Panc1 (cell line): ENCODE results near the gene PDE4B. TPM values are rescaled to one million over a fixed set of nuclear protein-coding genes. Genes with fewer than 3 reads are reported as not detected.

Experiments used
- ATAC-seq: fragments of 200-7000 bp; cut with Tn5 transposase; 2 replicates; pipeline ENCODE4 v1.9.1; 2020; ENCODE audit warnings: mild to moderate bottlenecking, moderate library complexity
- BruUV-seq: library from RNA; stranded (reverse); fragments of 400-500 nt; replicated peaks from 2 replicates; lab custom pipeline; 2021; lab: Mats Ljungman, UMichigan
- CTCF ChIA-PET: fragments of 300-600 bp; sonication (Branson Sonifier 250); formaldehyde crosslinking; loops from one replicate; lab custom pipeline; 2022; ENCODE audit warnings: antibody characterized with exemption; lab: Charles Lee
- POLR2A ChIA-PET: fragments of 300-600 bp; sonication (Branson Sonifier 250); formaldehyde crosslinking; loops from one replicate; lab custom pipeline; 2022; ENCODE audit warnings: antibody characterized with exemption; lab: Charles Lee
- DNase-seq: peaks from one replicate; pipeline ENCODE4 v3.0.0-alpha.2; 2010; ENCODE audit warnings: low read depth, low spot score
- H3K27ac ChIP-seq: 2 replicates; pipeline ENCODE4 v1.5.1; 2011; ENCODE audit warnings: mild to moderate bottlenecking, low read length, inconsistent platforms
- H3K27me3 ChIP-seq: fragments of 200-500 bp; sonication (Bioruptor generic); 2 replicates; pipeline ENCODE4 v1.6.0; 2014; ENCODE audit warnings: low read length, inconsistent platforms; ENCODE audit not compliant: control insufficient read depth, insufficient read depth
- H3K36me3 ChIP-seq: fragments of 200-500 bp; sonication (Bioruptor generic); 2 replicates; pipeline ENCODE4 v1.5.1; 2014; ENCODE audit warnings: inconsistent platforms, mild to moderate bottlenecking, low read length, moderate library complexity; ENCODE audit not compliant: control insufficient read depth, insufficient read depth
- H3K4me1 ChIP-seq: 2 replicates; pipeline ENCODE4 v1.5.1; 2011; ENCODE audit warnings: inconsistent platforms, mild to moderate bottlenecking, low read length, moderate library complexity; ENCODE audit not compliant: control insufficient read depth, insufficient read depth
- H3K4me3 ChIP-seq, 2 experiments: 2 replicates each; pipeline ENCODE4 v1.5.1; 2011 to 2012; ENCODE audit warnings: low read depth in 2 of 2, low read length in 2 of 2, mild to moderate bottlenecking in 2 of 2, inconsistent platforms in 1 of 2, moderate library complexity in 1 of 2
- H3K9me3 ChIP-seq: fragments of 200-500 bp; sonication (Bioruptor generic); 2 replicates; pipeline ENCODE4 v1.5.1; 2014; ENCODE audit warnings: low read depth, mild to moderate bottlenecking, inconsistent platforms, low read length, moderate library complexity; ENCODE audit not compliant: control insufficient read depth, insufficient read depth
- POLR2AphosphoS5 ChIP-seq: IDR thresholded peaks from 2 replicates; pipeline ENCODE4 v1.6.1; 2012; ENCODE audit warnings: mild to moderate bottlenecking, low read depth, low read length, moderate library complexity
- SIN3A ChIP-seq: IDR thresholded peaks from 2 replicates; pipeline ENCODE4 v1.6.1; 2012; ENCODE audit warnings: low read depth, mild to moderate bottlenecking, low read length, moderate library complexity, borderline replicate concordance; ENCODE audit not compliant: insufficient read depth
- TCF7L2 ChIP-seq: IDR thresholded peaks from 2 replicates; pipeline ENCODE4 v1.6.1; 2011; ENCODE audit warnings: mild to moderate bottlenecking, low read depth, low read length, inconsistent platforms
- in situ Hi-C: cut with HindIII; loops from 2 replicates; pipeline ENCODE4 v1.10.0; 2016; ENCODE audit warnings: low sequenced_read_pairs, low pct_unique_long_range_greater_than_20kb
- intact Hi-C: fragments of 100-400 bp; cut with micrococcal nuclease; formaldehyde crosslinking; loops from one replicate; pipeline ENCODE4 v1.10.0; 2022; ENCODE audit not compliant: unreplicated experiment
- total RNA-seq: library from RNA; stranded (reverse); gene quantifications from one replicate; pipeline ENCODE4 v1.2.1, GENCODE V29; 2021; ENCODE audit not compliant: unreplicated experiment
- TF ChIP-seq, protein P1 (sequence below), 2 experiments: IDR thresholded peaks; 2 replicates each; pipeline ENCODE4 v1.6.1; 2011 to 2012; ENCODE audit warnings: low read depth in 2 of 2, control low read depth in 1 of 2, low read length in 1 of 2, mild to moderate bottlenecking in 1 of 2, moderate library complexity in 1 of 2; ENCODE audit not compliant: insufficient read depth in 1 of 2
- TF ChIP-seq, protein P2 (sequence below): fragments of 450-650 bp; IDR thresholded peaks from 2 replicates; pipeline ENCODE4 v1.5.1; 2017; ENCODE audit warnings: mild to moderate bottlenecking

The PDE4B gene
- total RNA-seq, 1 experiment from 2014 or later = 0.26 TPM

DNA sequence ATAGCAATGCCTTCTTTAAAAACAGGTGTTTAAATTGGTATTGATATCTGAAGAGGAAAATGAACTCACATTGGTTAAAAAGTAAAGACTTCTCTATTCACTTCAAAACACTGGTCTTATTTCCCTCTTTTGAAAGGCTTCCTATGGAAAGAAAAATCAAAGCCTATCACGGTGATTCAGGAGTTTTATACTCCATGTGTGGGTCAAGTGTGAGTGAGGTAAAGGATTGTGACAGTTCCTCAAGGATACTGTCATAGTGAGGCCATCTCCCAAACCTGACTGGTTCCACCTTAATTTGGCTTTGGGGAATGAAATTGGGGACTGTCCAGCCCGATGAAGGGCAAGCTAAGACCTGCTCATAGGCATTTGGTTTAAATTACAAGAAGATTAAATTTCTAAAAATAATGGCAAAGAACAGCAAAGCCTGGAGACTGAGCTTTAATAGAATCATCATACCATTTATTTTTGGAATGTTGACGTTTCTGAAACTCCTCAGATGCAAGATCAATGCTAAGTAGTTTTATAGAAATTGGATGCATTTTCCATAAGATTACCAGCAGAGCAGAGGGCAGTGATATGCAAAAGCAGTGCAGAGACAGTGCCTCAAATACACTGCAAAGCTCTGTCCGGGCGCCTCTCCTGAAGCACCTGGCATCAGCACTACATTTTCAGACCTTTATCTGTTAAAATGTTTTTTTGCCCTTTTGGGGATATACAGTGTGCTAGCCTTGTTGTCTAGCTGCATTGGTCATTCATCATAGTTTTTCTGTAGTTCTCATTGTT is 439.2 kb downstream of the PDE4B start:
- no peak overlapping the region for H3K27ac ChIP-seq
- H3K27me3 ChIP-seq = no peaks in the 10 kb centered on the region
- CTCF ChIA-PET = no interaction called here
- H3K4me3 ChIP-seq = no peak overlapping the region
- BruUV-seq = no TSS peak
- no peak for TF ChIP-seq TCF7L2
- TF ChIP-seq, protein P1, sequence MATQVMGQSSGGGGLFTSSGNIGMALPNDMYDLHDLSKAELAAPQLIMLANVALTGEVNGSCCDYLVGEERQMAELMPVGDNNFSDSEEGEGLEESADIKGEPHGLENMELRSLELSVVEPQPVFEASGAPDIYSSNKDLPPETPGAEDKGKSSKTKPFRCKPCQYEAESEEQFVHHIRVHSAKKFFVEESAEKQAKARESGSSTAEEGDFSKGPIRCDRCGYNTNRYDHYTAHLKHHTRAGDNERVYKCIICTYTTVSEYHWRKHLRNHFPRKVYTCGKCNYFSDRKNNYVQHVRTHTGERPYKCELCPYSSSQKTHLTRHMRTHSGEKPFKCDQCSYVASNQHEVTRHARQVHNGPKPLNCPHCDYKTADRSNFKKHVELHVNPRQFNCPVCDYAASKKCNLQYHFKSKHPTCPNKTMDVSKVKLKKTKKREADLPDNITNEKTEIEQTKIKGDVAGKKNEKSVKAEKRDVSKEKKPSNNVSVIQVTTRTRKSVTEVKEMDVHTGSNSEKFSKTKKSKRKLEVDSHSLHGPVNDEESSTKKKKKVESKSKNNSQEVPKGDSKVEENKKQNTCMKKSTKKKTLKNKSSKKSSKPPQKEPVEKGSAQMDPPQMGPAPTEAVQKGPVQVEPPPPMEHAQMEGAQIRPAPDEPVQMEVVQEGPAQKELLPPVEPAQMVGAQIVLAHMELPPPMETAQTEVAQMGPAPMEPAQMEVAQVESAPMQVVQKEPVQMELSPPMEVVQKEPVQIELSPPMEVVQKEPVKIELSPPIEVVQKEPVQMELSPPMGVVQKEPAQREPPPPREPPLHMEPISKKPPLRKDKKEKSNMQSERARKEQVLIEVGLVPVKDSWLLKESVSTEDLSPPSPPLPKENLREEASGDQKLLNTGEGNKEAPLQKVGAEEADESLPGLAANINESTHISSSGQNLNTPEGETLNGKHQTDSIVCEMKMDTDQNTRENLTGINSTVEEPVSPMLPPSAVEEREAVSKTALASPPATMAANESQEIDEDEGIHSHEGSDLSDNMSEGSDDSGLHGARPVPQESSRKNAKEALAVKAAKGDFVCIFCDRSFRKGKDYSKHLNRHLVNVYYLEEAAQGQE (IDR thresholded peaks at IDR 0.05; ENCODE audit: insufficient read depth in 1 of 2, low read depth in 2 of 2, low read length in 1 of 2) = no peak
- TF ChIP-seq, protein P2, sequence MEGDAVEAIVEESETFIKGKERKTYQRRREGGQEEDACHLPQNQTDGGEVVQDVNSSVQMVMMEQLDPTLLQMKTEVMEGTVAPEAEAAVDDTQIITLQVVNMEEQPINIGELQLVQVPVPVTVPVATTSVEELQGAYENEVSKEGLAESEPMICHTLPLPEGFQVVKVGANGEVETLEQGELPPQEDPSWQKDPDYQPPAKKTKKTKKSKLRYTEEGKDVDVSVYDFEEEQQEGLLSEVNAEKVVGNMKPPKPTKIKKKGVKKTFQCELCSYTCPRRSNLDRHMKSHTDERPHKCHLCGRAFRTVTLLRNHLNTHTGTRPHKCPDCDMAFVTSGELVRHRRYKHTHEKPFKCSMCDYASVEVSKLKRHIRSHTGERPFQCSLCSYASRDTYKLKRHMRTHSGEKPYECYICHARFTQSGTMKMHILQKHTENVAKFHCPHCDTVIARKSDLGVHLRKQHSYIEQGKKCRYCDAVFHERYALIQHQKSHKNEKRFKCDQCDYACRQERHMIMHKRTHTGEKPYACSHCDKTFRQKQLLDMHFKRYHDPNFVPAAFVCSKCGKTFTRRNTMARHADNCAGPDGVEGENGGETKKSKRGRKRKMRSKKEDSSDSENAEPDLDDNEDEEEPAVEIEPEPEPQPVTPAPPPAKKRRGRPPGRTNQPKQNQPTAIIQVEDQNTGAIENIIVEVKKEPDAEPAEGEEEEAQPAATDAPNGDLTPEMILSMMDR = no peak
- TF ChIP-seq SIN3A = no peak
- no peak for TF ChIP-seq POLR2AphosphoS5
- in situ Hi-C loops (no loop called here), intact Hi-C loops (no loop called here)
- no peaks in the 10 kb centered on the region for H3K36me3 ChIP-seq
- POLR2A ChIA-PET = no interaction called here
- ATAC-seq (no peak), DNase-seq (no peak)
- H3K4me1 ChIP-seq = no peaks in the 10 kb centered on the region
- H3K9me3 ChIP-seq = no peaks in the 10 kb centered on the region

DNA sequence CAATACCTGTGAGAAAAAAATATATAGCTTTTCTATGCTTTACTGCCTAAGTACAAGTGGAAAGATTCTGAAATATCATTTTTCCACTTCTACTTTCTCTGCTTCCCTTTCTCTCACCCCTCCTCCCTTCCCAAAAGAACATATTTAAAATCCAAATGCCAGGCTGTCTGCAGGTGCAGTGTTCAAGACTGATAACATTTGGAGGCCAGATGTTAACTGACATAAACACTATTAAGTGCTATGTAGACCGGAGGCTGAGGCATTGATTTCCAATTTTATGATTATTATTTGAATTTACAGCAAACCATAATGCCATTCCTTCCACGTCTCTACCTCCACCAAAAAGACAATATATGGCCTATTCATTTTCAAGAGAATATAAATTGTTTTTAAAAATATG is 444.3 kb downstream of the PDE4B start:
- no peak overlapping the region for H3K27ac ChIP-seq
- no peaks in the 10 kb centered on the region for H3K4me1 ChIP-seq
- intact Hi-C loops (no loop called here), in situ Hi-C loops (no loop called here)
- no TSS peak for BruUV-seq
- ChIA-PET POLR2A (no interaction called here), CTCF (no interaction called here)
- no peaks in the 10 kb centered on the region for H3K27me3 ChIP-seq
- no peak for DNase-seq
- no peaks in the 10 kb centered on the region for H3K9me3 ChIP-seq
- no peak overlapping the region for H3K4me3 ChIP-seq
- no peaks in the 10 kb centered on the region for H3K36me3 ChIP-seq
- ATAC-seq = no peak
- TF ChIP-seq POLR2AphosphoS5 (no peak), TCF7L2 (no peak), SIN3A (no peak)
- TF ChIP-seq, protein P2 = no peak
- TF ChIP-seq, protein P1 (IDR thresholded peaks at IDR 0.05; ENCODE audit: insufficient read depth in 1 of 2, low read depth in 2 of 2, low read length in 1 of 2) = no peak
